Muscle layer of duodenum (tissue), 2 donors: ENCODE results near the gene KLK11.
A peak's percentile ranks its signal among the peaks of the same experiment; 100 is the strongest.

ENCODE experiments used
- H3K27ac ChIP-seq: one replicate; pipeline ENCODE4 v1.7.0; 2013; ENCODE audit warnings: mild to moderate bottlenecking, low read length
- H3K27me3 ChIP-seq: one replicate; pipeline ENCODE4 v1.7.0; 2013; ENCODE audit warnings: low read depth, mild to moderate bottlenecking, control low read depth, low read length
- H3K36me3 ChIP-seq, 2 donors: one replicate each; pipeline ENCODE4 v1.7.0; 2013; ENCODE audit warnings: low read length in 2 of 2, control low read depth in 1 of 2, mild to moderate bottlenecking in 1 of 2; ENCODE audit not compliant: insufficient read depth in 2 of 2, control insufficient read depth in 1 of 2
- H3K4me1 ChIP-seq, 2 donors: one replicate each; pipeline ENCODE4 v1.7.0; 2013; ENCODE audit warnings: low read length in 2 of 2, mild to moderate bottlenecking in 2 of 2, control low read depth in 1 of 2, moderate library complexity in 1 of 2; ENCODE audit not compliant: insufficient read depth in 2 of 2, control insufficient read depth in 1 of 2
- H3K4me3 ChIP-seq, 2 donors: one replicate each; pipeline ENCODE4 v1.7.0; 2013; ENCODE audit warnings: low read length in 2 of 2, low read depth in 1 of 2, mild to moderate bottlenecking in 1 of 2
- H3K9me3 ChIP-seq, 2 donors: one replicate each; pipeline ENCODE4 v1.7.0; 2013; ENCODE audit warnings: low read length in 2 of 2, control low read depth in 1 of 2, mild to moderate bottlenecking in 1 of 2; ENCODE audit not compliant: control insufficient read depth in 1 of 2
- donor health status: healthy.

KLK11 gene

GRCh38 chr19:51027126-51027806 is 850 bp upstream of the KLK11 start:
- Histone ChIP-seq H3K9me3 (no peaks in the 10 kb centered on the region), H3K4me3 (no peak overlapping the region), H3K27ac (no peak overlapping the region), H3K36me3 (no peaks in the 10 kb centered on the region), H3K27me3 (no peaks in the 10 kb centered on the region), H3K4me1 (no peaks in the 10 kb centered on the region)

- no peaks in the 10 kb centered on the region for H3K9me3 ChIP-seq
- no peaks in the 10 kb centered on the region for H3K36me3 ChIP-seq
- no peaks in the 10 kb centered on the region for H3K4me1 ChIP-seq
- H3K27me3 ChIP-seq: no peaks in the 10 kb centered on the region
- no peak overlapping the region for H3K4me3 ChIP-seq
- no peak overlapping the region for H3K27ac ChIP-seq
Observed at GRCh38 chr19:51025809-51026553, 435 bp downstream of the KLK11 start.

GRCh38 chr19:51025401-51025800 is 1.0 kb downstream of the KLK11 start:
- H3K27ac ChIP-seq: no peak overlapping the region
- no peaks in the 10 kb centered on the region for H3K27me3 ChIP-seq
- H3K4me3 ChIP-seq: no peak overlapping the region
- no peaks in the 10 kb centered on the region for H3K36me3 ChIP-seq
- no peaks in the 10 kb centered on the region for H3K9me3 ChIP-seq
- H3K4me1 ChIP-seq: no peaks in the 10 kb centered on the region

- H3K4me1 ChIP-seq: peaks cover 0 to under 1% of the 10 kb centered on the region in 2 donors
Observed at GRCh38 chr19:51024924-51025323, 1.5 kb downstream of the KLK11 start.

GRCh38 chr19:51023946-51024345 is 2.5 kb downstream of the KLK11 start:
- peaks cover 5% of the 10 kb centered on the region for H3K27me3 ChIP-seq

More at GRCh38 chr19:51024924-51025323, 1.5 kb downstream of the KLK11 start:
- no peaks in the 10 kb centered on the region for H3K36me3 ChIP-seq
- no peak overlapping the region for H3K27ac ChIP-seq
- H3K27me3 ChIP-seq: peaks cover 4% of the 10 kb centered on the region
- H3K9me3 ChIP-seq: no peaks in the 10 kb centered on the region
- no peak overlapping the region for H3K4me3 ChIP-seq

GRCh38 chr19:51022526-51022925 is 3.9 kb downstream of the KLK11 start:
- Histone ChIP-seq H3K27me3 (peaks cover 5% of the 10 kb centered on the region), H3K9me3 (no peaks in the 10 kb centered on the region)

More at GRCh38 chr19:51023946-51024345, 2.5 kb downstream of the KLK11 start:
- H3K4me1 ChIP-seq: peaks cover 0 to 10% of the 10 kb centered on the region in 2 donors
- H3K4me3 ChIP-seq: no peak overlapping the region
- no peaks in the 10 kb centered on the region for H3K36me3 ChIP-seq
- H3K9me3 ChIP-seq: no peaks in the 10 kb centered on the region
- H3K27ac ChIP-seq: no peak overlapping the region

GRCh38 chr19:51020988-51021651 is 5.3 kb downstream of the KLK11 start:
- peaks cover 0 to 23% of the 10 kb centered on the region in 2 donors for H3K4me1 ChIP-seq
- no peak overlapping the region for H3K4me3 ChIP-seq
- no peak overlapping the region for H3K27ac ChIP-seq
- peaks cover 5% of the 10 kb centered on the region for H3K27me3 ChIP-seq
- H3K36me3 ChIP-seq: no peaks in the 10 kb centered on the region
- no peaks in the 10 kb centered on the region for H3K9me3 ChIP-seq

More at GRCh38 chr19:51022526-51022925, 3.9 kb downstream of the KLK11 start:
- no peaks in the 10 kb centered on the region for H3K36me3 ChIP-seq
- peaks cover 0 to 15% of the 10 kb centered on the region in 2 donors for H3K4me1 ChIP-seq
- no peak overlapping the region for H3K4me3 ChIP-seq
- no peak overlapping the region for H3K27ac ChIP-seq

- Histone ChIP-seq H3K4me3 (peak within 1 kb of the TSS in 1 of 2 donors; percentile 28), H3K9me3 (no peaks in the 10 kb centered on the region), H3K27me3 (peaks cover 9% of the 10 kb centered on the region), H3K27ac (no peak within 1 kb of the TSS), H3K36me3 (no peaks in the 10 kb centered on the region), H3K4me1 (peaks cover 0 to 23% of the 10 kb centered on the region in 2 donors)
Observed at GRCh38 chr19:51019544-51019925, 6.9 kb downstream of the KLK11 start, which contains the start of gene KLK10. Gene KLK10 (minus strand): TSS chr19:51019709. CDS start chr19:51019130, 579 bp downstream.

- Histone ChIP-seq H3K4me3 (peak overlapping the region in 1 of 2 donors; percentile 28), H3K27ac (no peak overlapping the region), H3K4me1 (peaks cover 0 to 23% of the 10 kb centered on the region in 2 donors), H3K9me3 (no peaks in the 10 kb centered on the region), H3K36me3 (no peaks in the 10 kb centered on the region), H3K27me3 (peaks cover 12% of the 10 kb centered on the region)
Observed at GRCh38 chr19:51018745-51019543, 7.5 kb downstream of the KLK11 start.

GRCh38 chr19:51016798-51017683 is 9.4 kb downstream of the KLK11 start:
- peak overlapping the region in 1 of 2 donors; percentile 41 for H3K4me3 ChIP-seq
- no peaks in the 10 kb centered on the region for H3K9me3 ChIP-seq
- peaks cover 12% of the 10 kb centered on the region for H3K27me3 ChIP-seq
- peaks cover 0 to 23% of the 10 kb centered on the region in 2 donors for H3K4me1 ChIP-seq
- H3K27ac ChIP-seq: no peak overlapping the region
- H3K36me3 ChIP-seq: no peaks in the 10 kb centered on the region
